ENCODE data around the gene ANO2. TPM values are rescaled to one million over a fixed set of nuclear protein-coding genes. Genes with fewer than 3 reads are reported as not detected.
A peak's percentile ranks its signal among the peaks of the same experiment; 100 is the strongest.

ANO2 gene
- total and polyA plus RNA-seq, 2 experiments from 2014 or later, result 2.3 to 4.6 TPM

GRCh38 chr12:5963515-5963914 lies 18.5 kb upstream of the ANO2 start (continued):
- TF ChIP-seq, protein P1, sequence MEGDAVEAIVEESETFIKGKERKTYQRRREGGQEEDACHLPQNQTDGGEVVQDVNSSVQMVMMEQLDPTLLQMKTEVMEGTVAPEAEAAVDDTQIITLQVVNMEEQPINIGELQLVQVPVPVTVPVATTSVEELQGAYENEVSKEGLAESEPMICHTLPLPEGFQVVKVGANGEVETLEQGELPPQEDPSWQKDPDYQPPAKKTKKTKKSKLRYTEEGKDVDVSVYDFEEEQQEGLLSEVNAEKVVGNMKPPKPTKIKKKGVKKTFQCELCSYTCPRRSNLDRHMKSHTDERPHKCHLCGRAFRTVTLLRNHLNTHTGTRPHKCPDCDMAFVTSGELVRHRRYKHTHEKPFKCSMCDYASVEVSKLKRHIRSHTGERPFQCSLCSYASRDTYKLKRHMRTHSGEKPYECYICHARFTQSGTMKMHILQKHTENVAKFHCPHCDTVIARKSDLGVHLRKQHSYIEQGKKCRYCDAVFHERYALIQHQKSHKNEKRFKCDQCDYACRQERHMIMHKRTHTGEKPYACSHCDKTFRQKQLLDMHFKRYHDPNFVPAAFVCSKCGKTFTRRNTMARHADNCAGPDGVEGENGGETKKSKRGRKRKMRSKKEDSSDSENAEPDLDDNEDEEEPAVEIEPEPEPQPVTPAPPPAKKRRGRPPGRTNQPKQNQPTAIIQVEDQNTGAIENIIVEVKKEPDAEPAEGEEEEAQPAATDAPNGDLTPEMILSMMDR (conservative IDR thresholded peaks at IDR 0.05; ENCODE audit: low read depth in 2 of 2), result no peak
- TF ChIP-seq STAT1 (IDR thresholded peaks at IDR 0.05; ENCODE audit: unreplicated experiment) (no peak), REST (IDR thresholded peaks at IDR 0.05; ENCODE audit: unreplicated experiment) (no peak)

GRCh38 chr12:5960783-5961182 lies 15.7 kb upstream of the ANO2 start:
- Mint-ChIP-seq H3K4me1 (peaks cover 28% of the 10 kb centered on the region), H3K4me3 (no peak overlapping the region), H3K36me3 (ENCODE audit: low read depth) (no peaks in the 10 kb centered on the region), H3K9me3 (no peaks in the 10 kb centered on the region), H3K27ac (no peak overlapping the region), H3K27me3 (ENCODE audit: insufficient read depth, low read depth, poor library complexity) (peaks cover 7% of the 10 kb centered on the region)
- H3K27ac ChIP-seq (ENCODE audit: low read depth), result no peak overlapping the region
- DNase-seq (ENCODE audit: low spot score), result peak; percentile 34
- H2AFZ ChIP-seq, result no peak overlapping the region
- no peaks in the 10 kb centered on the region for H3K9me2 ChIP-seq (ENCODE audit: insufficient read depth)
- peaks cover 21% of the 10 kb centered on the region for H3K4me1 ChIP-seq (ENCODE audit: insufficient read depth)
- no peak overlapping the region for H3K4me2 ChIP-seq
- peak; percentile 62 for ATAC-seq
- no peak overlapping the region for H3K4me3 ChIP-seq
- no peaks in the 10 kb centered on the region for H4K20me1 ChIP-seq (replicated peaks; ENCODE audit: insufficient read depth)
- H3K36me3 ChIP-seq (ENCODE audit: insufficient read depth), result no peaks in the 10 kb centered on the region
- TF ChIP-seq, protein P2, sequence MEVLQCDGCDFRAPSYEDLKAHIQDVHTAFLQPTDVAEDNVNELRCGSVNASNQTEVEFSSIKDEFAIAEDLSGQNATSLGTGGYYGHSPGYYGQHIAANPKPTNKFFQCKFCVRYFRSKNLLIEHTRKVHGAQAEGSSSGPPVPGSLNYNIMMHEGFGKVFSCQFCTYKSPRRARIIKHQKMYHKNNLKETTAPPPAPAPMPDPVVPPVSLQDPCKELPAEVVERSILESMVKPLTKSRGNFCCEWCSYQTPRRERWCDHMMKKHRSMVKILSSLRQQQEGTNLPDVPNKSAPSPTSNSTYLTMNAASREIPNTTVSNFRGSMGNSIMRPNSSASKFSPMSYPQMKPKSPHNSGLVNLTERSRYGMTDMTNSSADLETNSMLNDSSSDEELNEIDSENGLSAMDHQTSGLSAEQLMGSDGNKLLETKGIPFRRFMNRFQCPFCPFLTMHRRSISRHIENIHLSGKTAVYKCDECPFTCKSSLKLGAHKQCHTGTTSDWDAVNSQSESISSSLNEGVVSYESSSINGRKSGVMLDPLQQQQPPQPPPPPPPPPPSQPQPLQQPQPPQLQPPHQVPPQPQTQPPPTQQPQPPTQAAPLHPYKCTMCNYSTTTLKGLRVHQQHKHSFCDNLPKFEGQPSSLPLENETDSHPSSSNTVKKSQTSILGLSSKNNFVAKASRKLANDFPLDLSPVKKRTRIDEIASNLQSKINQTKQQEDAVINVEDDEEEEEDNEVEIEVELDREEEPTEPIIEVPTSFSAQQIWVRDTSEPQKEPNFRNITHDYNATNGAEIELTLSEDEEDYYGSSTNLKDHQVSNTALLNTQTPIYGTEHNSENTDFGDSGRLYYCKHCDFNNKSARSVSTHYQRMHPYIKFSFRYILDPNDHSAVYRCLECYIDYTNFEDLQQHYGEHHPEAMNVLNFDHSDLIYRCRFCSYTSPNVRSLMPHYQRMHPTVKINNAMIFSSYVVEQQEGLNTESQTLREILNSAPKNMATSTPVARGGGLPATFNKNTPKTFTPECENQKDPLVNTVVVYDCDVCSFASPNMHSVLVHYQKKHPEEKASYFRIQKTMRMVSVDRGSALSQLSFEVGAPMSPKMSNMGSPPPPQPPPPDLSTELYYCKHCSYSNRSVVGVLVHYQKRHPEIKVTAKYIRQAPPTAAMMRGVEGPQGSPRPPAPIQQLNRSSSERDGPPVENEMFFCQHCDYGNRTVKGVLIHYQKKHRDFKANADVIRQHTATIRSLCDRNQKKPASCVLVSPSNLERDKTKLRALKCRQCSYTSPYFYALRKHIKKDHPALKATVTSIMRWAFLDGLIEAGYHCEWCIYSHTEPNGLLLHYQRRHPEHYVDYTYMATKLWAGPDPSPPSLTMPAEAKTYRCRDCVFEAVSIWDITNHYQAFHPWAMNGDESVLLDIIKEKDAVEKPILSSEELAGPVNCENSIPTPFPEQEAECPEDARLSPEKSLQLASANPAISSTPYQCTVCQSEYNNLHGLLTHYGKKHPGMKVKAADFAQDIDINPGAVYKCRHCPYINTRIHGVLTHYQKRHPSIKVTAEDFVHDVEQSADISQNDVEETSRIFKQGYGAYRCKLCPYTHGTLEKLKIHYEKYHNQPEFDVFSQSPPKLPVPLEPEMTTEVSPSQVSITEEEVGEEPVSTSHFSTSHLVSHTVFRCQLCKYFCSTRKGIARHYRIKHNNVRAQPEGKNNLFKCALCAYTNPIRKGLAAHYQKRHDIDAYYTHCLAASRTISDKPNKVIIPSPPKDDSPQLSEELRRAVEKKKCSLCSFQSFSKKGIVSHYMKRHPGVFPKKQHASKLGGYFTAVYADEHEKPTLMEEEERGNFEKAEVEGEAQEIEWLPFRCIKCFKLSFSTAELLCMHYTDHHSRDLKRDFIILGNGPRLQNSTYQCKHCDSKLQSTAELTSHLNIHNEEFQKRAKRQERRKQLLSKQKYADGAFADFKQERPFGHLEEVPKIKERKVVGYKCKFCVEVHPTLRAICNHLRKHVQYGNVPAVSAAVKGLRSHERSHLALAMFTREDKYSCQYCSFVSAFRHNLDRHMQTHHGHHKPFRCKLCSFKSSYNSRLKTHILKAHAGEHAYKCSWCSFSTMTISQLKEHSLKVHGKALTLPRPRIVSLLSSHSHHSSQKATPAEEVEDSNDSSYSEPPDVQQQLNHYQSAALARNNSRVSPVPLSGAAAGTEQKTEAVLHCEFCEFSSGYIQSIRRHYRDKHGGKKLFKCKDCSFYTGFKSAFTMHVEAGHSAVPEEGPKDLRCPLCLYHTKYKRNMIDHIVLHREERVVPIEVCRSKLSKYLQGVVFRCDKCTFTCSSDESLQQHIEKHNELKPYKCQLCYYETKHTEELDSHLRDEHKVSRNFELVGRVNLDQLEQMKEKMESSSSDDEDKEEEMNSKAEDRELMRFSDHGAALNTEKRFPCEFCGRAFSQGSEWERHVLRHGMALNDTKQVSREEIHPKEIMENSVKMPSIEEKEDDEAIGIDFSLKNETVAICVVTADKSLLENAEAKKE (CRISPR knock-in tag; IDR thresholded peaks at IDR 0.05), result no peak
- no peak for TF ChIP-seq EZH2phosphoT487 (IDR thresholded peaks at IDR 0.05; ENCODE audit: unreplicated experiment)
- TF ChIP-seq NANOG (IDR thresholded peaks at IDR 0.05; ENCODE audit: borderline replicate concordance), result no peak
- H3F3A ChIP-seq (replicated peaks; ENCODE audit: low read depth), result 0 out of 2 replicates have a peak, but pooled peaks cover 2% of the 10 kb centered on the region
- no peaks in the 10 kb centered on the region for H3K27me3 ChIP-seq (ENCODE audit: insufficient read depth)
- no peaks in the 10 kb centered on the region for H3K79me2 ChIP-seq (replicated peaks; ENCODE audit: insufficient read depth)

Measured in GM23338 (cell line).